SU-DHL-6 (cell line): ENCODE measurements around the gene LEKR1.

Source experiments
- EZH2phosphoT487 ChIP-seq: fragments of 200-600 bp; sonication (generic), shearing (Covaris generic); conservative IDR thresholded peaks from 2 replicates; pipeline ENCODE4 v1.6.1; 2018; ENCODE audit warnings: mild to moderate bottlenecking, antibody characterized with exemption, low read length, moderate library complexity, mixed read lengths
- TF ChIP-seq, protein P1 (sequence below): fragments of 200-600 bp; sonication (generic); IDR thresholded peaks from one replicate; pipeline ENCODE4 v1.5.1; 2017; ENCODE audit warnings: antibody characterized with exemption, mild to moderate bottlenecking, low read length, moderate library complexity; ENCODE audit not compliant: insufficient read depth, poor library complexity, severe bottlenecking

DNA sequence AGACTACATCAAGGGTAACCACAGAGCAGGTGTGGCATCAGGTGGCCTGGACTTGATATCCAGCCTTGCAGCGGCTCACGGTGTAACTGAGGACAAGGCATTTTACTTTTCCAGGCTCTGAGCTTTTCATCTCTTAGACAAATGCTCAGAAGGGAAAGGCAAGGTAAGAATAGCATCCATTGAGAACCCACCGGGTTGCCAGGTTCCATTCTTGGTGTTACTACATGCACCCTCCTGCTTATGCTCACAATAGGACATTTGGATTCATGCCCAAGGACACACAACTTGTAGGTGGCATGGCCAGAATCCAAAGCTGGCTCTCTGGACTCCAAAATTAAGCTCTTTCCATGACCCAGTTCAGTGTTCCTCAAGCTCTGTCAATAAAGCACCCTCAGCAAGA is 248.3 kb downstream of the LEKR1 start:
- TF ChIP-seq, protein P1, sequence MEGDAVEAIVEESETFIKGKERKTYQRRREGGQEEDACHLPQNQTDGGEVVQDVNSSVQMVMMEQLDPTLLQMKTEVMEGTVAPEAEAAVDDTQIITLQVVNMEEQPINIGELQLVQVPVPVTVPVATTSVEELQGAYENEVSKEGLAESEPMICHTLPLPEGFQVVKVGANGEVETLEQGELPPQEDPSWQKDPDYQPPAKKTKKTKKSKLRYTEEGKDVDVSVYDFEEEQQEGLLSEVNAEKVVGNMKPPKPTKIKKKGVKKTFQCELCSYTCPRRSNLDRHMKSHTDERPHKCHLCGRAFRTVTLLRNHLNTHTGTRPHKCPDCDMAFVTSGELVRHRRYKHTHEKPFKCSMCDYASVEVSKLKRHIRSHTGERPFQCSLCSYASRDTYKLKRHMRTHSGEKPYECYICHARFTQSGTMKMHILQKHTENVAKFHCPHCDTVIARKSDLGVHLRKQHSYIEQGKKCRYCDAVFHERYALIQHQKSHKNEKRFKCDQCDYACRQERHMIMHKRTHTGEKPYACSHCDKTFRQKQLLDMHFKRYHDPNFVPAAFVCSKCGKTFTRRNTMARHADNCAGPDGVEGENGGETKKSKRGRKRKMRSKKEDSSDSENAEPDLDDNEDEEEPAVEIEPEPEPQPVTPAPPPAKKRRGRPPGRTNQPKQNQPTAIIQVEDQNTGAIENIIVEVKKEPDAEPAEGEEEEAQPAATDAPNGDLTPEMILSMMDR: no peak
- no peak for TF ChIP-seq EZH2phosphoT487
